ENCODE measurements around the gene ADCYAP1. TPM values are rescaled to one million over a fixed set of nuclear protein-coding genes. Genes with fewer than 3 reads are reported as not detected.

ADCYAP1 gene
- total and polyA plus RNA-seq, 2 donors (not counting 1 experiment from before 2014, with no cell fraction given) = not detected

- Mint-ChIP-seq H3K27ac (no peak overlapping the region), H3K27me3 (peaks cover 42% of the 10 kb centered on the region), H3K4me1 (peaks cover 5% of the 10 kb centered on the region), H3K9me3 (ENCODE audit: insufficient read depth) (no peaks in the 10 kb centered on the region), H3K4me3 (no peak overlapping the region)
- H3K4me2 ChIP-seq (replicated peaks; ENCODE audit: low read depth, low read length, poor library complexity, severe bottlenecking) = no peak overlapping the region
- no peaks in the 10 kb centered on the region for H3K36me3 ChIP-seq (replicated peaks in 1 of 2; ENCODE audit: control extremely low read depth in 1 of 2, control insufficient read depth in 1 of 2, extremely low read depth in 1 of 2, insufficient read depth in 2 of 2, low read length in 1 of 2)
- H2AFZ ChIP-seq (ENCODE audit: insufficient read depth, low read depth, low read length, poor library complexity, severe bottlenecking) = no peak overlapping the region
- TF ChIP-seq EZH2 (IDR thresholded peaks at IDR 0.05; ENCODE audit: borderline replicate concordance, insufficient read depth, low read depth, low read length, poor library complexity, severe bottlenecking) = no peak
- TF ChIP-seq CTCF (IDR thresholded peaks at IDR 0.05) = no peak
- H3K9ac ChIP-seq (ENCODE audit: low read length) = no peak overlapping the region
- H3K4me1 ChIP-seq (ENCODE audit: control insufficient read depth in 2 of 2, insufficient read depth in 2 of 2, low read length in 2 of 2) = peaks cover 21 to 27% of the 10 kb centered on the region in 2 donors
- peaks cover 0 to 42% (median 22%) of the 10 kb centered on the region in 4 experiments for H3K27me3 ChIP-seq (replicated peaks in 1 of 4; ENCODE audit: control extremely low read depth in 1 of 4, control insufficient read depth in 3 of 4, insufficient read depth in 4 of 4, low read length in 3 of 4)
- CTCF ChIA-PET = no interaction called here
- no peaks in the 10 kb centered on the region for H3K79me2 ChIP-seq (ENCODE audit: control insufficient read depth, insufficient read depth, low read length)
- H3K9me3 ChIP-seq (ENCODE audit: control extremely low read depth in 1 of 3, control insufficient read depth in 2 of 3, insufficient read depth in 1 of 3, low read length in 2 of 3) = peaks cover 0 to 27% (median 0%) of the 10 kb centered on the region in 3 donors
- DNase-seq (no peak), ATAC-seq (ENCODE audit: low read depth) (no peak)
- no peak overlapping the region for H3K27ac ChIP-seq (ENCODE audit: low read length in 2 of 2)
- POLR2A ChIA-PET = no interaction called here
- no peak overlapping the region for H3K4me3 ChIP-seq (ENCODE audit: control extremely low read depth in 1 of 5, extremely low read depth in 1 of 5, insufficient read depth in 1 of 5, low read depth in 2 of 5, low read length in 4 of 5)
- intact Hi-C loops (cut with micrococcal nuclease) = no loop called here
- WGBS (ENCODE audit: insufficient coverage) = no CpG with 5 or more reads among the region's 2 CpGs
- no peaks in the 10 kb centered on the region for H4K20me1 ChIP-seq (ENCODE audit: control insufficient read depth, insufficient read depth, low read length, poor library complexity, severe bottlenecking)
These were observed 6.4 kb downstream of the ADCYAP1 start for GRCh38 chr18:911025-911424.

GRCh38 chr18:911486-911885, 6.8 kb downstream of the ADCYAP1 start:
- no peak for DNase-seq
- Histone ChIP-seq H3K27ac (ENCODE audit: low read length in 2 of 2) (no peak overlapping the region), H3K4me2 (replicated peaks; ENCODE audit: low read depth, low read length, poor library complexity, severe bottlenecking) (no peak overlapping the region), H2AFZ (ENCODE audit: insufficient read depth, low read depth, low read length, poor library complexity, severe bottlenecking) (no peak overlapping the region), H3K4me1 (ENCODE audit: control insufficient read depth in 2 of 2, insufficient read depth in 2 of 2, low read length in 2 of 2) (peaks cover 20 to 26% of the 10 kb centered on the region in 2 donors), H3K79me2 (ENCODE audit: control insufficient read depth, insufficient read depth, low read length) (no peaks in the 10 kb centered on the region), H3K9me3 (ENCODE audit: control extremely low read depth in 1 of 3, control insufficient read depth in 2 of 3, insufficient read depth in 1 of 3, low read length in 2 of 3) (peaks cover 0 to 23% (median 0%) of the 10 kb centered on the region in 3 donors), H4K20me1 (ENCODE audit: control insufficient read depth, insufficient read depth, low read length, poor library complexity, severe bottlenecking) (no peaks in the 10 kb centered on the region), H3K4me3 (ENCODE audit: control extremely low read depth in 1 of 5, extremely low read depth in 1 of 5, insufficient read depth in 1 of 5, low read depth in 2 of 5, low read length in 4 of 5) (no peak overlapping the region), H3K36me3 (replicated peaks in 1 of 2; ENCODE audit: control extremely low read depth in 1 of 2, control insufficient read depth in 1 of 2, extremely low read depth in 1 of 2, insufficient read depth in 2 of 2, low read length in 1 of 2) (no peaks in the 10 kb centered on the region), H3K9ac (ENCODE audit: low read length) (no peak overlapping the region), H3K27me3 (replicated peaks in 1 of 4; ENCODE audit: control extremely low read depth in 1 of 4, control insufficient read depth in 3 of 4, insufficient read depth in 4 of 4, low read length in 3 of 4) (peaks cover 0 to 37% (median 20%) of the 10 kb centered on the region in 4 experiments)
- H3K27ac Mint-ChIP-seq = no peak overlapping the region
- intact Hi-C loops (cut with micrococcal nuclease) = no loop called here
- TF ChIP-seq EZH2 (IDR thresholded peaks at IDR 0.05; ENCODE audit: borderline replicate concordance, insufficient read depth, low read depth, low read length, poor library complexity, severe bottlenecking) (no peak), CTCF (IDR thresholded peaks at IDR 0.05) (no peak)
- H3K4me1 Mint-ChIP-seq = peaks cover 5% of the 10 kb centered on the region
- H3K9me3 Mint-ChIP-seq (ENCODE audit: insufficient read depth) = no peaks in the 10 kb centered on the region
- POLR2A ChIA-PET = no interaction called here
- 25% methylated on average over 5 of the region's 7 CpGs for WGBS (ENCODE audit: insufficient coverage)
- no peak for ATAC-seq (ENCODE audit: low read depth)
- no peak overlapping the region for H3K4me3 Mint-ChIP-seq
- CTCF ChIA-PET = no interaction called here
- H3K27me3 Mint-ChIP-seq = peaks cover 39% of the 10 kb centered on the region

Measured in B cell (primary cell).